ENCODE measurements around the gene CCNK.

DNA sequence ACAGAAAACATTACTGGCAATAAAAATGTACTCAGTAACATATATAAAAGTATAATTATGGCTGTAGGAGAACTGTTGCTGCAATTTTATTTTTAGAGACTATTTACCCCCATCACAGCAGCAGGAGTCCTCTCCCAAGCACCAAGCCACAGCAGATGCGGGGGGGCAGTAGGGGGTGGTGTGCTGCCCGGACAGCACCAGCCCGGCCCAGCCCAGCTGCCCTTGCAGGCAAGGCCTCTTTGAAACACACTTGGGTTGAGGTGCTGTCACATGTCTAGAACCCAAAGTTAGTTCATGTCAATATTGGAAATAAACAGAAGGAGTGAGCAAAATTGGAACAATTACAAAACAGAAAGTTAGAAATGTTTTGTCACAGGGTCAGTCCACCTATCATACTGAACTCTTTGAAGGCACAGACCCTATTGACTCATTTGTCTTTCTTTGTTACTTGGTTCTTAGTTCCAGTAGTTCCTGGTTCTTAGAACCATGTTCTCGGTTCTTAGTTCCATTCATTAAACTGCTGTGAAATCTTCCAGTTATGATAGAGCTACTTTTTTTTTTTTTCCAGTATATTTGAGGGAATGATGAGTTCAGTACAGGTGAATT is 22.7 kb downstream of the CCNK start:
- TF ChIP-seq, protein P1, sequence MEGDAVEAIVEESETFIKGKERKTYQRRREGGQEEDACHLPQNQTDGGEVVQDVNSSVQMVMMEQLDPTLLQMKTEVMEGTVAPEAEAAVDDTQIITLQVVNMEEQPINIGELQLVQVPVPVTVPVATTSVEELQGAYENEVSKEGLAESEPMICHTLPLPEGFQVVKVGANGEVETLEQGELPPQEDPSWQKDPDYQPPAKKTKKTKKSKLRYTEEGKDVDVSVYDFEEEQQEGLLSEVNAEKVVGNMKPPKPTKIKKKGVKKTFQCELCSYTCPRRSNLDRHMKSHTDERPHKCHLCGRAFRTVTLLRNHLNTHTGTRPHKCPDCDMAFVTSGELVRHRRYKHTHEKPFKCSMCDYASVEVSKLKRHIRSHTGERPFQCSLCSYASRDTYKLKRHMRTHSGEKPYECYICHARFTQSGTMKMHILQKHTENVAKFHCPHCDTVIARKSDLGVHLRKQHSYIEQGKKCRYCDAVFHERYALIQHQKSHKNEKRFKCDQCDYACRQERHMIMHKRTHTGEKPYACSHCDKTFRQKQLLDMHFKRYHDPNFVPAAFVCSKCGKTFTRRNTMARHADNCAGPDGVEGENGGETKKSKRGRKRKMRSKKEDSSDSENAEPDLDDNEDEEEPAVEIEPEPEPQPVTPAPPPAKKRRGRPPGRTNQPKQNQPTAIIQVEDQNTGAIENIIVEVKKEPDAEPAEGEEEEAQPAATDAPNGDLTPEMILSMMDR (IDR thresholded peaks at IDR 0.05; ENCODE audit: low read depth, low read length, poor library complexity, severe bottlenecking) = no peak
- TF ChIP-seq EZH2phosphoT487 (IDR thresholded peaks at IDR 0.05; ENCODE audit: borderline replicate concordance, low read length) = no peak
